NCI-H128 (cell line): Measurements from ENCODE around the gene CPM.
"Not testable (repeated sequence)": the region's sequence is repeated elsewhere in the genome, so short reads cannot be mapped to it uniquely, and the experiment has no call there.

Source experiments
- DNase-seq: peaks from one replicate; lab custom pipeline; 2025; ENCODE audit not compliant: unreplicated experiment; lab: John Stamatoyannopoulos, UW

The CPM gene

GRCh38 chr12:68831751-68832503 is 101.0 kb downstream of the CPM start:
- DNase-seq, result no peak

GRCh38 chr12:68831272-68831671 is 101.7 kb downstream of the CPM start:
- DNase-seq, result no peak

- DNase-seq, result no peak
Measured at GRCh38 chr12:68828672-68829068, 104.3 kb downstream of the CPM start.

- DNase-seq, result no peak
Measured at GRCh38 chr12:68827895-68828671, 104.9 kb downstream of the CPM start.

GRCh38 chr12:68825569-68826217 is 107.3 kb downstream of the CPM start:
- no peak for DNase-seq

- DNase-seq, result no peak
Measured at GRCh38 chr12:68824597-68825250, 108.2 kb downstream of the CPM start.

GRCh38 chr12:68824131-68824530 is 108.8 kb downstream of the CPM start:
- DNase-seq, result no peak

GRCh38 chr12:68823696-68824095 is 109.3 kb downstream of the CPM start:
- no peak for DNase-seq

GRCh38 chr12:68821357-68822188 is 111.4 kb downstream of the CPM start:
- DNase-seq, result no peak

- not testable (repeated sequence) for DNase-seq
Measured at GRCh38 chr12:68819481-68819880, 113.5 kb downstream of the CPM start.

- DNase-seq, result no peak
Measured at GRCh38 chr12:68815928-68816800, 116.8 kb downstream of the CPM start.

GRCh38 chr12:68815232-68815927 is 117.6 kb downstream of the CPM start:
- DNase-seq, result no peak

- no peak for DNase-seq
Measured at GRCh38 chr12:68814490-68815231, 118.3 kb downstream of the CPM start.

GRCh38 chr12:68813242-68813593 is 119.8 kb downstream of the CPM start:
- DNase-seq, result no peak

- DNase-seq, result no peak
Measured at GRCh38 chr12:68812553-68813241, 120.3 kb downstream of the CPM start.

- not testable (repeated sequence) for DNase-seq
Measured at GRCh38 chr12:68811573-68811972, 121.4 kb downstream of the CPM start.

GRCh38 chr12:68810027-68810389 is 123.0 kb downstream of the CPM start:
- not testable (repeated sequence) for DNase-seq
